ENCODE measurements around the gene LRRK1. TPM values are rescaled to one million over a fixed set of nuclear protein-coding genes. Genes with fewer than 3 reads are reported as not detected.
A peak's percentile ranks its signal among the peaks of the same experiment; 100 is the strongest.

LRRK1 gene
- total RNA-seq, 2 experiments from 2014 or later: 0.57 to 0.66 TPM

GRCh38 chr15:101019366-101019896, 100.3 kb downstream of the LRRK1 start:
- H3K4me3 Mint-ChIP-seq: no peak overlapping the region
- no peaks in the 10 kb centered on the region for H3K27me3 Mint-ChIP-seq (ENCODE audit: low read depth)
- no peaks in the 10 kb centered on the region for H3K36me3 Mint-ChIP-seq (ENCODE audit: low read depth)
- H3K27ac Mint-ChIP-seq: no peak overlapping the region
- ChIA-PET POLR2A (no interaction called here), CTCF (interaction anchor here (1.0 to 4.5 kb wide), 8 partner anchors 12 to 670 kb away, joined by 3 to 41 read pairs (median 4); no protein-coding TSS in a partner anchor)
- H3K4me1 Mint-ChIP-seq (ENCODE audit: low read depth): no peaks in the 10 kb centered on the region
- no peaks in the 10 kb centered on the region for H3K9me3 Mint-ChIP-seq (ENCODE audit: insufficient read depth)
- DNase-seq (peak; percentile 4), ATAC-seq (no peak)

- POLR2A ChIA-PET: no interaction called here
- ATAC-seq (no peak), DNase-seq (peak; percentile 10)
- Mint-ChIP-seq H3K9me3 (ENCODE audit: insufficient read depth) (no peaks in the 10 kb centered on the region), H3K4me3 (no peak overlapping the region), H3K4me1 (ENCODE audit: low read depth) (no peaks in the 10 kb centered on the region), H3K27ac (no peak overlapping the region), H3K36me3 (ENCODE audit: low read depth) (no peaks in the 10 kb centered on the region), H3K27me3 (ENCODE audit: low read depth) (no peaks in the 10 kb centered on the region)
- CTCF ChIA-PET: interaction anchor here (0.9 to 4.5 kb wide), 6 partner anchors 9 to 238 kb away, joined by 3 to 41 read pairs (median 3); no protein-coding TSS in a partner anchor
These were observed 101.3 kb downstream of the LRRK1 start for GRCh38 chr15:101020451-101020850.

GRCh38 chr15:101020945-101021344, 101.8 kb downstream of the LRRK1 start:
- no peaks in the 10 kb centered on the region for H3K9me3 Mint-ChIP-seq (ENCODE audit: insufficient read depth)
- ATAC-seq: no peak
- H3K27me3 Mint-ChIP-seq (ENCODE audit: low read depth): no peaks in the 10 kb centered on the region
- H3K27ac Mint-ChIP-seq: no peak overlapping the region
- POLR2A ChIA-PET: no interaction called here
- H3K36me3 Mint-ChIP-seq (ENCODE audit: low read depth): no peaks in the 10 kb centered on the region
- no peaks in the 10 kb centered on the region for H3K4me1 Mint-ChIP-seq (ENCODE audit: low read depth)
- CTCF ChIA-PET: interaction anchor here (1.1 to 4.5 kb wide), 4 partner anchors 9 to 237 kb away, joined by 3 to 41 read pairs (median 15); no protein-coding TSS in a partner anchor
- H3K4me3 Mint-ChIP-seq: no peak overlapping the region
- DNase-seq: peak; percentile 12

- peak; percentile 8 for DNase-seq
- Mint-ChIP-seq H3K36me3 (ENCODE audit: low read depth) (no peaks in the 10 kb centered on the region), H3K27ac (no peak overlapping the region), H3K4me1 (ENCODE audit: low read depth) (no peaks in the 10 kb centered on the region), H3K9me3 (ENCODE audit: insufficient read depth) (no peaks in the 10 kb centered on the region), H3K27me3 (ENCODE audit: low read depth) (no peaks in the 10 kb centered on the region), H3K4me3 (no peak overlapping the region)
- no peak for ATAC-seq
- POLR2A ChIA-PET: no interaction called here
- CTCF ChIA-PET: interaction anchor here (0.8 to 4.5 kb wide), 5 partner anchors 8 to 236 kb away, joined by 3 to 41 read pairs (median 8); no protein-coding TSS in a partner anchor
These were observed 103.1 kb downstream of the LRRK1 start for GRCh38 chr15:101022306-101022705.

- H3K9me3 Mint-ChIP-seq (ENCODE audit: insufficient read depth): no peaks in the 10 kb centered on the region
These were observed 103.7 kb downstream of the LRRK1 start for GRCh38 chr15:101022876-101023275.

GRCh38 chr15:101023501-101024072, 104.4 kb downstream of the LRRK1 start:
- Mint-ChIP-seq H3K36me3 (ENCODE audit: low read depth) (no peaks in the 10 kb centered on the region), H3K4me1 (ENCODE audit: low read depth) (no peaks in the 10 kb centered on the region), H3K27me3 (ENCODE audit: low read depth) (no peaks in the 10 kb centered on the region), H3K27ac (no peak overlapping the region), H3K4me3 (no peak overlapping the region), H3K9me3 (ENCODE audit: insufficient read depth) (no peaks in the 10 kb centered on the region)
- DNase-seq: peak; percentile 14
- POLR2A ChIA-PET: interaction anchor here (0.5 kb wide), 1 partner anchor 120 kb away, joined by 3 read pairs; no protein-coding TSS in a partner anchor
- ATAC-seq: no peak
- CTCF ChIA-PET: interaction anchor here (1.1 to 2.0 kb wide), 5 partner anchors 8 to 265 kb away, joined by 3 to 11 read pairs (median 4); no protein-coding TSS in a partner anchor

More at GRCh38 chr15:101022876-101023275, 103.7 kb downstream of the LRRK1 start:
- Mint-ChIP-seq H3K27ac (no peak overlapping the region), H3K27me3 (ENCODE audit: low read depth) (no peaks in the 10 kb centered on the region), H3K4me1 (ENCODE audit: low read depth) (no peaks in the 10 kb centered on the region), H3K36me3 (ENCODE audit: low read depth) (no peaks in the 10 kb centered on the region), H3K4me3 (no peak overlapping the region)
- ATAC-seq (no peak), DNase-seq (peak; percentile 11)
- POLR2A ChIA-PET: interaction anchor here (0.5 kb wide), 1 partner anchor 119 kb away, joined by 3 read pairs; no protein-coding TSS in a partner anchor
- CTCF ChIA-PET: interaction anchor here (1.1 to 4.5 kb wide), 6 partner anchors 9 to 266 kb away, joined by 3 to 27 read pairs (median 4); no protein-coding TSS in a partner anchor

GRCh38 chr15:101024073-101024695, 105.0 kb downstream of the LRRK1 start:
- Mint-ChIP-seq H3K27ac (no peak overlapping the region), H3K9me3 (ENCODE audit: insufficient read depth) (no peaks in the 10 kb centered on the region), H3K4me1 (ENCODE audit: low read depth) (no peaks in the 10 kb centered on the region), H3K36me3 (ENCODE audit: low read depth) (no peaks in the 10 kb centered on the region), H3K27me3 (ENCODE audit: low read depth) (no peaks in the 10 kb centered on the region), H3K4me3 (no peak overlapping the region)
- POLR2A ChIA-PET: no interaction called here
- DNase-seq (peak; percentile 10), ATAC-seq (no peak)
- CTCF ChIA-PET: interaction anchor here (1.2 to 2.0 kb wide), 4 partner anchors 9 to 234 kb away, joined by 3 to 11 read pairs (median 5); no protein-coding TSS in a partner anchor

GRCh38 chr15:101024706-101025500, 105.7 kb downstream of the LRRK1 start:
- H3K27ac Mint-ChIP-seq: no peak overlapping the region
- H3K27me3 Mint-ChIP-seq (ENCODE audit: low read depth): no peaks in the 10 kb centered on the region
- no peak overlapping the region for H3K4me3 Mint-ChIP-seq
- H3K9me3 Mint-ChIP-seq (ENCODE audit: insufficient read depth): no peaks in the 10 kb centered on the region
- H3K36me3 Mint-ChIP-seq (ENCODE audit: low read depth): no peaks in the 10 kb centered on the region
- DNase-seq: peak; percentile 13
- no peaks in the 10 kb centered on the region for H3K4me1 Mint-ChIP-seq (ENCODE audit: low read depth)
- ChIA-PET POLR2A (no interaction called here), CTCF (no interaction called here)
- no peak for ATAC-seq

- CTCF ChIA-PET: no interaction called here
- ATAC-seq: no peak
- POLR2A ChIA-PET: no interaction called here
- peaks cover under 1% of the 10 kb centered on the region for H3K27me3 Mint-ChIP-seq (ENCODE audit: low read depth)
- no peak overlapping the region for H3K27ac Mint-ChIP-seq
- H3K4me3 Mint-ChIP-seq: no peak overlapping the region
- H3K9me3 Mint-ChIP-seq (ENCODE audit: insufficient read depth): no peaks in the 10 kb centered on the region
- H3K36me3 Mint-ChIP-seq (ENCODE audit: low read depth): no peaks in the 10 kb centered on the region
- H3K4me1 Mint-ChIP-seq (ENCODE audit: low read depth): no peaks in the 10 kb centered on the region
- no peak for DNase-seq
These were observed 106.3 kb downstream of the LRRK1 start for GRCh38 chr15:101025501-101025885.

GRCh38 chr15:101025896-101026631, 106.9 kb downstream of the LRRK1 start:
- ChIA-PET CTCF (no interaction called here), POLR2A (no interaction called here)
- Mint-ChIP-seq H3K4me1 (ENCODE audit: low read depth) (no peaks in the 10 kb centered on the region), H3K27me3 (ENCODE audit: low read depth) (peaks cover 6% of the 10 kb centered on the region), H3K36me3 (ENCODE audit: low read depth) (no peaks in the 10 kb centered on the region), H3K4me3 (no peak overlapping the region), H3K9me3 (ENCODE audit: insufficient read depth) (no peaks in the 10 kb centered on the region), H3K27ac (no peak overlapping the region)
- peak; percentile 15 for DNase-seq
- ATAC-seq: no peak

GRCh38 chr15:101026656-101027272, 107.6 kb downstream of the LRRK1 start:
- no peak overlapping the region for H3K27ac Mint-ChIP-seq
- no peak overlapping the region for H3K4me3 Mint-ChIP-seq
- ChIA-PET CTCF (no interaction called here), POLR2A (no interaction called here)
- no peaks in the 10 kb centered on the region for H3K9me3 Mint-ChIP-seq (ENCODE audit: insufficient read depth)
- H3K36me3 Mint-ChIP-seq (ENCODE audit: low read depth): no peaks in the 10 kb centered on the region
- H3K27me3 Mint-ChIP-seq (ENCODE audit: low read depth): peaks cover 8% of the 10 kb centered on the region
- peak; percentile 9 for DNase-seq
- no peaks in the 10 kb centered on the region for H3K4me1 Mint-ChIP-seq (ENCODE audit: low read depth)
- ATAC-seq: no peak
